GM18519 (cell line): ENCODE data around the gene HERC6.
A peak's percentile ranks its signal among the peaks of the same experiment; 100 is the strongest.
"Not testable (repeated sequence)": the region's sequence is repeated elsewhere in the genome, so short reads cannot be mapped to it uniquely, and the experiment has no call there.

Experiments used
- ATAC-seq: cut with Tn5 transposase; IDR thresholded peaks from one replicate; pipeline ENCODE4 v1.9.1; 2021; ENCODE audit warnings: mild to moderate bottlenecking, moderate library complexity; ENCODE audit not compliant: unreplicated experiment, low FRiP score

The HERC6 gene

DNA sequence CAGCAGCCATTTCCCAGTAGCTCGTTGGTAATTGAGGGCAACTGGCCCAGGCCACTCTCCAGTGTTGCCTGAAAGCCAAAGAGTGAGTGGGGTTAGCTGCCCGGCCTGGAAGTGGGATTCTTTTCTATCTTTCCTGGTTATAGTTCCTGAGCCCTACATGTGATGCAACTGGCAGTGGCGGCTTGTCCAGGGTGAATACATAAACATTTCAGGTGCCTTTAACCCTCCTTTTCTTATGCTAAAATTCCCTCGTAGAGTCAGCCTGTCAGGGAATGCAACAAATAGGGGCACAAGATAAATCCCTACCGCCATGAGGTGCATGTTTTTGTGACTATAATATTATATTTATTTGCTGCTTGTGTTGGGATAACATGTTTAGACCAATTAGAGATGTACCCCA, 64.8 kb downstream of the HERC6 start:
- ATAC-seq, result no peak

DNA sequence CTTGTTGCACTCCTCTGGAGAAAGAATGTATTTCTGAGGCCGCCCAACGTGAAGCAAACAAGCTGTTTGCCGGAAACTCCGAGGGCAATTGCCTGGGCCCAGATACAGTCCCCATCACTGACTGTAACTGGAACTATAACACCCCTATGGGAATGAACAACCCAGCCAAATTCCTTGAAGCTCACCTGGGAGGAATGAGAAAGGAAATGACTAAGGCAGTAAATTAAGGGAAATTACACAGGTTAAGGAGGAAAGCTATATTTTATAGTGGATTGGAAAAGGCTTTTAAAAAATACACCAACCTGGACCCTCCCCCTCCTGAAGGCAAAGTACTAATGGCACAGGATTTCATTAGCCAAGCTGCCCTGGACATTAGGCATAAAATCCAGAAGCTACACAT, 66.6 kb downstream of the HERC6 start:
- ATAC-seq, result no peak

DNA sequence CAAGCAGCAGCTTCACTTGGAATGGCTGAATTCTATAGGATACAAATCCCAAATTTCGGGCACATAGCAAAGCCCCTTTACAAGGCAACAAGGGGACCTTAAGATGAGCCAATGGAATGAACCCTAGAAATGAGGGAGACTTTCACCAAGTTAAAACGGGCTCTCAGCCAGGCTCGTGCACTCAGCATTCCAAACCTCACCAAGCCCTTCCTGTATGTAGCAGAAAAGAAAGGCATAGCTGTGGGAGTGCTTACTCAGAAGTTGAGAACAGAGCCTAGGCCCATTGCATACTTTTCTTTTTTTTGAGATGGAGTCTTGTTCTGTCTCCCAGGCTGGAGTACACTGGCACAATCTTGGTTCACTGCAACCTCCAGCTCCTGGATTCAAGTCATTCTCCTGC, 67.5 kb downstream of the HERC6 start:
- ATAC-seq, result no peak

DNA sequence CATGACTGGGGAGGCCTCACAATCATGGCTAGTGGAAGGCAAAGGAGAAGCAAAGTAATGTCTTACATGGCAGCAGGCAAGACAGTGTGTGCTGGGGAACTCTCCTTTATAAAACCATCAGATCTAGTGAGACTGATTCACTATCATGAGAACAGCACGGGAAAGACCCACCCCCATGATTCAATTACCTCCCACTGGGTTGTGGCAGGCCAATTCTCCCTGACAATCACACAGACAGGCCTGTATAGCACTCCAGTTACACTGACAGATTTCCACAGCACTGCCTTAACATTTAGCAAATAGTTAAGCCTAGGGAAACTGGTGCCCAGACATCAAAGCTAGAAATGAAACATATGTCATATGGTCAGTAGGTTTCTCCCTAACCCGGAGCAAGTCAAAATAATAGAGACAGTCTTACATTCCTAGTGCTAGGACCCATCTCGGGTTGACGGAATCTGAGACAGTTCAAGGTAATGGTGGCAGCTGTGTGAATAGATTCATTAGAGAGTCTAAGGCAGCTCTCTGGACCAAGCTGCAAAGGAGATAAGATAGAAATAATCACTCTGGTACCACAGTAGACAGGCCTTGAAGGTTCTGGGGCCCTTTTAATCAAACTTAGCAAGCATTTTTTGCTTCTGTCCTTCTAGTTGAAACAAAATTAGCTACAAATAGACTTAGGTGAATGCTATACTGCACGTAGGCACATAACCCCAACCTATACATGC, 68.9 kb downstream of the HERC6 start:
- ATAC-seq, result no peak

DNA sequence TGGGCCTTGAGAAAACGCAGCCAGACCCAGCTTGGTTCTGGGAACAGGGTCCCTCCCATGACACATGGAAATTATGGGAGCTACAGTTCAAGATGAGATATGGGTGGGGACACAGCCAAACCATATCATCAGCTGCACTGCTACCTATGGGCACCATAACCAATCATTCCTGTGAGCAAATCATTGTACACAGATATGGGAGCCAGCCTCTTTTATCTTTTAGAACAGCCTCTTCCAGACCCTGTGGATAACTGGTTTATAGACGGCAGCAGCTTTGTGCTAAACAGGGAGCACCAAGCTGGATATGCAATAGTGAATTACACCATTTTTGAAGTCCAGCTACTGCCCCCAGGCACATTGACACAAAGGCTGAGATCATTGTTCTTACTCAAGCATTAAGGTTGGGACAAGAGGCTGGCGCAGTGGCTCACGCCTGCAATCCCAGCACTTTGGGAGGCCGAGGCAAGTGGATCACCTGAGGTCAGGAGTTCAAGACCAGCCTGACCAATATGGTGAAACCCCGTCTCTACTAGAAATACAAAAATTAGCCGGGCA, 69.6 kb downstream of the HERC6 start:
- ATAC-seq, result not testable (repeated sequence)

DNA sequence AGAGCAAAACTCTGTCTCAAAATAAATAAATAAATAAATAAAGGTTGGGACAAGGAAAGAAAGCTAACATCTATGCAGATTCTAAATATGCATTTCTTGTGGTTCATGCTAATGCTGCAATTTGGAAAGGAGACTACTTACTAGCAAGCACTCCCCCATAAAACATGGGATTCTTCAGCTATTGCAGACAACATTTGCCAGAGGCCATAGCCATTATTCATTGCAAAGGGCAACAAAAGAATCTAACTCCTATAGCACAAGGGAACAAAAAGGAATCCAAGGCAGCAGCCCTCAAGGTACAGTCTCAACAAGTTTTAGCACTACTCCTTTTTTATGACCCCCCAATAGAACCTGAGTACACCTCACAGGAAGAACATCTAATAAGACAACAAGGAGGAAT, 70.2 kb downstream of the HERC6 start:
- no peak for ATAC-seq

DNA sequence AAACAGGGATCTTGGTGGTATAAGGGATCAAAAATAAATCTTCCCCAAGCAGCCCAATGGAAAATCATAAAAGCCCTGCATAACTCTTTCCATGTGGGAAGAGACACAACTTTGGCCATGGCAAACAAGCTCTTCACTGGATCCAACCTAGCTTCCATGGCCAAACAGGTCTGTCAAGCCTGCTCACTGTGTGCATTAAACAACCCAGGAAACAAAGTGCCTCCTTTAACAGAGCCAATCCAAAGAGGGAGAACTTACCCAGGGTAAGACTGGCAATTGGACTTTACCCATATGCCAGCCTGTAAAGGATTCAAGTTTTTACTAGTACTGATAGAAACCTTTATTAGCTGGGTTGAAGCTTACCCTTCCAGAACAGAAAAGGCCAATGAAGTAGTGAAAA, 70.6 kb downstream of the HERC6 start:
- no peak for ATAC-seq

DNA sequence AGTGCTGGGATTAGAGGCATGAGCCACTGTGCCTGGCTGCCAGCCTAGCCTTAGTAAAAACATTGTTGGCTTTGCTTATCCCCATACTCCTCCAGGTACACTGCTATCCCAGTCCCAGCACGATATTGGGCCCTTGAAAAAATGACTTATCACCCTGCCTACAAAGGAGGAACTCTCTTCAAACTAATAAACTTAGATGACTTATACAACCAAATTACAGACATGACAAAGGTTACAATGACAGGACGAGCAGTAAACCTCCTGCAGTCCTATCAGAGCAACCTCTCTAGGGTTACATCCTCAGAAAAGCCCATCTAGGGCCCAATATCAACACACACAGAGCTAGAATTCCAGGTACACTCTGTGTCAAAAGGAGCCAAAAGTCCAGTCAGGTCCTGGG, 72.6 kb downstream of the HERC6 start:
- ATAC-seq, result no peak

DNA sequence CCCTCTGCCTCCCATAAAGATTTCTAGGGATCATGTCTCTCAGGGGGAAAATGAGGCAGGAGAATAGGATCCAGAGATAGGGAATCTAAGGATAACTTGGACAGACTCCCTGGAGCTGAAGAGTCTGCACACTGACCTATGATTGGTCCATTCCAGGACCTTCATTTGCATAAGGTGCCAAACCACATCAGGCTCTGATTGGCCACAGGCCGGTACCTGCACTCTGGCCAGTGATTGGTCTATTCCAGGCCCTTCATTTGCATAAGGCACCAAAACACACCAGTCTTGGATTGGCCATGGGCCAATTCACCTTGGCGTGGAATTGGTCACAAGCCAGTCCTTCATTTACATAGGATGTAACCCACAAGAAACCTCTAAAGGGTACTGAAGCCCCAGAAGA, 74.3 kb downstream of the HERC6 start:
- no peak for ATAC-seq

DNA sequence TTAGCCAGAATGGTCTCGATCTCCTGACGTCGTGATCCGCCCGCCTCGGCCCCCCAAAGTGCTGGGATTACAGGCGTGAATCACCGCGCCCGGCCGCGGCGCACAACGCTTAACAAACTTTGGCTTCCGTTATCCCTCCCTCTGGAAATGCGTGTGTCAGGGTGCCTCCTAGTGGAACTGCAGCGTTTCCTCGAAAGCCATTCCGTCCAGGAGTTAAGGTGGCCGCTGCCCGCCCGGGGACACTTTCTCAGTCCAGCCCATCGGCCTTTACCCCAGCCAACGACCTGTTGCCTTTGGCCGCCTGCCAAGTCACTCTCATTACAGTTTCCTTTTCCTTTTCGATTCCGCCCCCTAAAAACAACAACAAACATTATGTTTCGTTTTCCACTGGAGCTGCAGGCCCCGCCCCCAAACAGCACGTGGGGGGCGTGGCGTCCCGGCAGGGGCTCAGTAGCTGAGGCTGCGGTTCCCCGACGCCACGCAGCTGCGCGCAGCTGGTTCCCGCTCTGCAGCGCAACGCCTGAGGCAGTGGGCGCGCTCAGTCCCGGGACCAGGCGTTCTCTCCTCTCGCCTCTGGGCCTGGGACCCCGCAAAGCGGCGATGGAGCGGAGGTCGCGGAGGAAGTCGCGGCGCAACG, 78.1 kb downstream of the HERC6 start, which contains the start of gene HERC5:
Gene HERC5 (plus strand): TSS at position 450 of the 637 bp plus-strand sequence. CDS start 151 bp downstream, at position 601.
- ATAC-seq, result peak; percentile 93

DNA sequence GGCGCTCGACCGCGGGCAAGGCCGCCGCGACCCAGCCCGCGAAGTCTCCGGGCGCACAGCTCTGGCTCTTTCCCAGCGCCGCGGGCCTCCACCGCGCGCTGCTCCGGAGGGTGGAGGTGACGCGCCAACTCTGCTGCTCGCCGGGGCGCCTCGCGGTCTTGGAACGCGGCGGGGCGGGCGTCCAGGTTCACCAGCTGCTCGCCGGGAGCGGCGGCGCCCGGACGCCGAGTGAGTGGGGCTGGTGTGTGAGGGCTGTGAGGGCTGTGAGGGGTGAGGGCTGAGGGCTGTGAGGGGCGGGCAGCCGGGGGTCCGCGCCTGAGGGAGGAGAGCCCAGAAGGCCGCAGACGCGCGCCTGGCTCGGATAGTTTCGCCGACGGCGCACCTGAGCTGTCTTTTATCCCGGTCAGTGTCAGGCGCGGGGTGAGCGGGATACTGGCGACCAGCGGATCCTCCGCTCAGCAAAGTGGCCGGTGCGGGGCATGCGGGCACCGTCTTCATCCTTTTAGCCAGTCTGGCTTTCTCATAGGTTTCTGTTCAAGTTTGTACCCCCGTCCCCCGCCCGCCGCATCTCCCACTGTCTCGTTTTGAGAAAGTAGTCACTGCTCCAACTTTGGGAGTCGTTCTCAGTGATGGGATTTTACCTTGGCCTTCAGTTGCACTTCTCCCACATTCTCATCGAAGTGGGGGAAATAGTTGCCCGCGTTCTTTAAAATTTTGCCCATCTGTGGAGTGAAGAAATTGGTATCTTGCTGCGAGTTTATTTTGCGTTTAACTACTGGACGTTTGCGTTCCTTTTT, 78.9 kb downstream of the HERC6 start:
- peak; percentile 32 for ATAC-seq

DNA sequence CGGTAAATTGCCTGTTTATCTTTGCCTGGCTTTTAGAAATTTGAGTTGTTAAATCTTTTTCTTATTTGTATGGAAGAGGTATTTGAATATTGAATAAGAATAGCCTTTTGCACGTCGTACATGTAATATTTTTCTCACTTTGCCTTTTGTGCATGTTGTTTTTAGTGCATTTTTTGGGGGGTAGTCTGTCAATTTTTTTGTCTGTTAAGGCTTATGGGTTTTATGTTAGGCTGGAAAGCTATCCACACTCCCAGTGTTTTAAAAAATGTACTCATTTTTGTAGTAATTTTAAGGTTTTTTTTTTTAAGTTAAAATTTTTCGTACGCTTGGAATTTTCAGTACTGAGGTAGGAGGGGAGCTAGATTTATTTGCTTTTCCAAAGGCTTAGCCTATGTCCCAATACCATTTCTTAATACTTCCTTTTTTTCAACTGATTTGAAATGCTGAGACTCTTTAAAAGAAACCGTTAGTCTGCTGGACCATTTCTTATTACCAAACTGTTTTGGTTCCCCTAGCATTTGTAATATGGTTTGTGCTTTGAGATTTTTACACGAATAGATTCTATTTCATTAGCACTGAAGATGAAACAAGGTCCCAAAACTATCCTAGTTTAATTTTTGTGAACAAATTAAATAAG, 79.6 kb downstream of the HERC6 start:
- no peak for ATAC-seq

DNA sequence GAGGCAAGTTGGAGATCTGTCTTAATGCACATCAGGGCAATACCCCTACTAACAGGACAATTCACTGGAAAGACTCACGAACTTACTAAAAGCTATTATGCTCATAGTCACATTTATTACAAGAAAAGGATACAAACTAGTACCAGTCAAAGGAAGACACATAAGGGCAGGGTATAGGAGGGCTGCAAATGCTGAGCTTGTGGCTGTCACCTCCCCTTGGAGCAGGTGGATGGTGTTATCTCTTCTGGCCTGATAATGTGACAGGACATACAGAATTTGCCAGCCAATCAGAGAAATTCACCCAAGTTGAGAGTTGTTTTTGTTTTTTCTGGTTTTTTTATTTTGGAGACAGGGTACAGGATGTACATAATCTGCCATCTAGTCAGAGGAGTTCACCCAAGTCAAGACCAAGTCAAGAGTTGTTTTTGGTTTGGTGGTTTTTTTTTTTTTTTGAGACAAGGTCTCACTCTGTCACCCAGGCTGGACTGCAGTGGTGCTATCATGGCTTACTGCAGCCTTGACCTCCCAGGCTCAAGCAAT, 87.1 kb downstream of the HERC6 start:
- ATAC-seq, result no peak

DNA sequence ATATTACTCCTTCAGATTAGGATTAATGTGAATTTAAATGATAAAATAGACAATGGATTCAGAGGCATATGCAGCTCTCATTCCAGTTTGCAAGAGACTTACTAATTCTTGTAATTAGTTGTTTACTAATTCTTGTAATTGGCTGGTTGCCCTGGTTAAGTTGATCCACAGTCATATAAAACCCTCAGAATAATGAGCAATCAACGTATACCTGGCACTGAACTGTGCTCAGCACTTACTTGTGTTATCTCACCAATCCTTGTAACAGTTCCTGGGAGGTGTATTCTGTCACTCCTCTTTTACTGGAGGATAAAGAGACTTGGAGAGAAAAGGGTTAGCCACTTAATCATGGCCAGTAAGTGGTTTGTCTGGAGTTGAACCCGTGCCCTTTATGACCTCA, 88.7 kb downstream of the HERC6 start:
- ATAC-seq, result no peak

DNA sequence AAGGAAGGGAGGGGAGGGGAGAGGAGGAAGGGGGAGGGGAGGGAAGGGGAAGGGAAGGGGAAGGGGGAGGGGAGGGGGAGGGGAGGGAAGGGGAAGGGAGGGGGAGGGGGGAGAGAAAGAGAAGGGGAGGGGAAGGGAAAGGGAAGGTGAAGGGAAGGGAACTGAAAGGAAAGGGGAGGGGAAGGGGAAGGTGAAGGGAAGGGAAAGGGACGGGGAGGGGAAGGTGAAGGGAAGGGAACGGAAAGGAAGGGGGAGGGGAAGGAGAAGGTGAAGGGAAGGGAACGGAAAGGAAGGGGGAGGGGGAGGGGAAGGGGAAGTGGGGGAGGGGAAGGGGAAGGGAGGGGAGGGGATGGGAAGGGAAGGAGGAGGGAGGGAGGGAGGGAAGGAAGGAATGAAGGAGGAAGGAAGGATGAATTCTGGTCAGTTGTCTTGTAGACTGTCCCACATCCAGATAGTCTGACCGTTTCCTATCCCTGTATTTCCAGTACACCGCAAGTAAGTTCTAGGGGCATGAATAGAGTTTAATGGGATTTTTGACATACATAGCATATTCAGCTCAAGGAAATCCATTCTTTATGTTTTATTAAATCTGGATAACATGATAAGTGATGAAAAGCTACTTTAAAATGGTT, 98.7 kb downstream of the HERC6 start:
- ATAC-seq, result no peak

DNA sequence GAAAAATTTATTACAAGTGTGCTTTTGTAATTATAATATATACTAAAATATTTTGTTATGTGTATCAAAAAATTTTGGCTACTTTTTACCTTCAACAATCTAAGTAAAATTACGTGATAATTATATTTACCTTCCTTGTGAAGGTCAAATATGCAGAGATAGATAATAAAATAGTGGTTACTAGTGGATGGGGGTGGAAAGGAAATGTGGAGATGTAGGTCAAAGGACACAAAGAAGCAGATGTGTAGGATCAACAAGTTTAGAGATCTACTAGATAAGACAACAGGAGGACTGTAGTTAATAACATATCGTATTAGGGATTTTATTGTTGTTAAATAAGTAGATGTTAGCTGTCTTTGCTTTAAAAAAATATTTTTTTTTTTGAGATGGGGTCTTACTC, 99.6 kb downstream of the HERC6 start:
- ATAC-seq, result no peak

DNA sequence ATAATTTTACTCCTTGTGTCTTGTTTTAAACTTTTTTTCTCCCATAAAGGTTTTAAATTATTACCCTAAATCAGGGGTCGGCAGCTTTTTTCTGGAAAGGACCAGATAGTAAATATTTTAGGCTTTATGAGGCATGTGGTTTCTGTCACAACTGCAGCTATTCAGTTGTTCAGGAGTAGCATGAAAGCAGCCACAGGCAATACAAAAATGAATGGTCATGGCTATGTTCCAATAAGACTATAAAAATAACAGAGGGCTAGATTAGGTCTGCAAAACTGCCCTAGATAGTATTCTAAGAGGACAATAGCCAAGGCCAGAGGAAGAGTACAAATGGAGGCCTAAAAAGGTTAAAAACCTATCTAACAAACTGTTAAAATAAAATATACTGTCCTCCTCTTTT, 102.9 kb downstream of the HERC6 start:
- ATAC-seq, result no peak

DNA sequence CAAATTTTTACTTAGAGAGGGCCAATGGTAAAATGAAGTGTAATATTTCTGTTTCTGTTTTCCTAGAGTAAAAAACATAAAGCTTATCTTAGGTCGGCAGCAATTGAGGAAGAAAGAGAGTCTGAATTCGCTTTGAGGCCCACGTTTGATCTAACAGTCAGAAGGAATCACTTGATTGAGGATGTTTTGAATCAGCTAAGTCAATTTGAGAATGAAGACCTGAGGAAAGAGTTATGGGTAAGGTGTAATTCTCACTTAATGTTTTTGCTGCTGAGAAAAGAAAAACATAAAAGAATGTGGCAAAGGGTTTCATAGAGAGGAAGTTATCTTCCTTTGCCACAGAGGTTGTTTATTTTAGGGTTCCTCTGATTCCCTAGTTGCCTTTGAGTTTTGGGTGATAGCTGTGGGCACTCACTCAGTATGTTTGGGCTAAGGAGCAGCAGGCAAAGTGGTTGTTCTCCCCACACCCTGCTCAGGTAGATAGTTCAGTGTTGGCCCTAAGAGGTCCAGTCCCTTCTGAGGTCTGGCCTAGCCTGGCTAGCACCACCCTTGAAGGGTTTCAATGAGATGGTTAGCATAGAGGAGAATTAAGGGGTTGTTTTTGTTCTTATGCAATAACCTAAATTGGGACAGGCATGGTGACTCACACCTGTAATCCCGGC, 110.6 kb downstream of the HERC6 start:
- ATAC-seq, result no peak
